ENCODE data around the gene TMEM95.

The TMEM95 gene

GRCh38 chr17:7380321-7380720 is 25.4 kb downstream of the TMEM95 start:
- peaks cover 7 to 10% of the 10 kb centered on the region in 2 experiments for H3K4me1 ChIP-seq (ENCODE audit: control insufficient read depth in 1 of 2, insufficient read depth in 1 of 2, low read depth in 1 of 2, low read length in 1 of 2)
- peaks cover 96% of the 10 kb centered on the region for H3K27me3 ChIP-seq
- no peak overlapping the region for H3K4me3 ChIP-seq (ENCODE audit: low read depth in 1 of 2, low read length in 1 of 2)
- TF ChIP-seq CTCF (IDR thresholded peaks at IDR 0.05): no peak
- no peak overlapping the region for H3K27ac ChIP-seq
- no peaks in the 10 kb centered on the region for H3K36me3 ChIP-seq
- no peaks in the 10 kb centered on the region for H3K9me3 ChIP-seq

- Histone ChIP-seq H3K36me3 (no peaks in the 10 kb centered on the region), H3K4me1 (ENCODE audit: control insufficient read depth in 1 of 2, insufficient read depth in 1 of 2, low read depth in 1 of 2, low read length in 1 of 2) (peaks cover 7 to 10% of the 10 kb centered on the region in 2 experiments), H3K27me3 (peaks cover 97% of the 10 kb centered on the region), H3K27ac (no peak within 1 kb of the TSS), H3K4me3 (ENCODE audit: low read depth in 1 of 2, low read length in 1 of 2) (no peak within 1 kb of the TSS), H3K9me3 (no peaks in the 10 kb centered on the region)
- no peak for TF ChIP-seq CTCF (IDR thresholded peaks at IDR 0.05)
Measured at GRCh38 chr17:7380855-7381683, 26.1 kb downstream of the TMEM95 start, which contains the start of gene TNK1. TSS of gene TNK1 (plus strand) at chr17:7381089. CDS start at chr17:7382927, 1,838 bp downstream.

DNA sequence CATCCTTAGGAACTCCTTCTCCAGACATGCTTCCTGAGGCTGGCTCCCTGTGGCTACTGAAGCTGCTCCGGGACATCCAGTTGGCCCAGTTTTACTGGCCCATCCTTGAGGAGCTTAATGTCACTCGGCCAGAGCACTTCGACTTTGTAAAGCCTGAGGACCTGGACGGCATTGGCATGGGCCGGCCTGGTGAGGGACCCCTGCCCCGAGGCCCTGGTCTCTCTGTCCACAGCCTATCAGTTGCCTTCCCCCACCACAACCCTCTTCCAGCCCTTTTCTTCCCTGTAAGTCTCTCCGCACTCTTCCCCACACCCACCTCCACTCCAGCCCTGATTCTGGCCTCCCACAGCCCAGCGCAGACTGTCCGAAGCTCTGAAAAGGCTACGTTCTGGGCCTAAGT is 27.9 kb downstream of the TMEM95 start:
- Histone ChIP-seq H3K27ac (no peak overlapping the region), H3K4me1 (ENCODE audit: control insufficient read depth in 1 of 2, insufficient read depth in 1 of 2, low read depth in 1 of 2, low read length in 1 of 2) (peaks cover 7 to 10% of the 10 kb centered on the region in 2 experiments), H3K4me3 (ENCODE audit: low read depth in 1 of 2, low read length in 1 of 2) (no peak overlapping the region), H3K36me3 (no peaks in the 10 kb centered on the region), H3K27me3 (peaks cover 81% of the 10 kb centered on the region), H3K9me3 (no peaks in the 10 kb centered on the region)
- no peak for TF ChIP-seq CTCF (IDR thresholded peaks at IDR 0.05)

GRCh38 chr17:7383371-7383741 is 28.4 kb downstream of the TMEM95 start:
- Histone ChIP-seq H3K27me3 (peaks cover 78% of the 10 kb centered on the region), H3K9me3 (no peaks in the 10 kb centered on the region), H3K27ac (no peak overlapping the region), H3K4me3 (ENCODE audit: low read depth in 1 of 2, low read length in 1 of 2) (no peak overlapping the region), H3K4me1 (ENCODE audit: control insufficient read depth in 1 of 2, insufficient read depth in 1 of 2, low read depth in 1 of 2, low read length in 1 of 2) (peaks cover 7 to 10% of the 10 kb centered on the region in 2 experiments), H3K36me3 (no peaks in the 10 kb centered on the region)
- no peak for TF ChIP-seq CTCF (IDR thresholded peaks at IDR 0.05)

- H3K9me3 ChIP-seq: no peaks in the 10 kb centered on the region
- H3K27me3 ChIP-seq: peaks cover 73% of the 10 kb centered on the region
- TF ChIP-seq CTCF (IDR thresholded peaks at IDR 0.05): no peak
- H3K4me3 ChIP-seq (ENCODE audit: low read depth in 1 of 2, low read length in 1 of 2): peak overlapping the region; percentile 32 to 49
- no peak overlapping the region for H3K27ac ChIP-seq
- peaks cover 7 to 10% of the 10 kb centered on the region in 2 experiments for H3K4me1 ChIP-seq (ENCODE audit: control insufficient read depth in 1 of 2, insufficient read depth in 1 of 2, low read depth in 1 of 2, low read length in 1 of 2)
- no peaks in the 10 kb centered on the region for H3K36me3 ChIP-seq
Measured at GRCh38 chr17:7383742-7384488, 29.0 kb downstream of the TMEM95 start.

All from neutrophil (primary cell).